SK-N-SH (cell line): ENCODE data around the gene APOO. TPM values are rescaled to one million over a fixed set of nuclear protein-coding genes. Genes with fewer than 3 reads are reported as not detected.

Experiments
- CTCF ChIA-PET: fragments of 300-600, 350-600 bp; formaldehyde crosslinking; extraction: SDS; loops from one replicate; lab custom pipeline; 2021; lab: Yijun Ruan, JAX
- POLR2A ChIA-PET: fragments of 350-600 bp; sonication (Branson Sonifier 250); formaldehyde crosslinking; extraction: SDS; loops from one replicate; lab custom pipeline; 2020; ENCODE audit warnings: antibody characterized with exemption, inconsistent platforms; lab: Yijun Ruan, JAX
- DNase-seq: peaks from one replicate; pipeline ENCODE4 v3.0.0; 2012
- H2AFZ ChIP-seq: fragments of 200-600 bp; sonication (generic); 2 replicates; pipeline ENCODE4 v1.8.1; 2016; ENCODE audit warnings: antibody characterized with exemption, mild to moderate bottlenecking, low read depth
- H3F3A ChIP-seq: fragments of 200-600 bp; sonication (generic); replicated peaks from 2 replicates; pipeline ENCODE3; 2016; ENCODE audit warnings: antibody characterized with exemption, mild to moderate bottlenecking; ENCODE audit not compliant: insufficient read depth
- H3K27ac ChIP-seq, 2 experiments: fragments of 200-500 bp in 1 of 2; fragments of 200-600 bp in 1 of 2; sonication (Bioruptor generic) in 1 of 2; sonication (generic), shearing (Covaris generic) in 1 of 2; 2 replicates each; pipeline versions ENCODE4 v1.5.1 to v1.6.1; 2014 to 2016; ENCODE audit warnings: low read depth in 2 of 2, inconsistent platforms in 1 of 2, low read length in 1 of 2, mild to moderate bottlenecking in 1 of 2, mixed read lengths in 1 of 2
- H3K27me3 ChIP-seq: fragments of 200-600 bp; sonication (generic), shearing (Covaris generic); 2 replicates; pipeline ENCODE4 v1.6.1; 2016; ENCODE audit warnings: mixed run types; ENCODE audit not compliant: insufficient read depth
- H3K36me3 ChIP-seq, 2 experiments: fragments of 200-500 bp in 1 of 2; fragments of 200-600 bp in 1 of 2; sonication (Bioruptor generic) in 1 of 2; sonication (generic) in 1 of 2; replicated peaks in 1 of 2; 2 replicates each; pipeline versions ENCODE3 to v1.5.1; 2014 to 2016; ENCODE audit warnings: low read length in 1 of 2, mild to moderate bottlenecking in 1 of 2; ENCODE audit not compliant: insufficient read depth in 2 of 2, control insufficient read depth in 1 of 2
- H3K4me1 ChIP-seq, 2 experiments: fragments of 200-500 bp in 1 of 2; fragments of 200-600 bp in 1 of 2; sonication (Bioruptor generic) in 1 of 2; sonication (generic), shearing (Covaris generic) in 1 of 2; 2 replicates each; pipeline versions ENCODE4 v1.5.1 to v1.6.1; 2014 to 2016; ENCODE audit warnings: low read depth in 1 of 2, low read length in 1 of 2, mixed run types in 1 of 2; ENCODE audit not compliant: insufficient read depth in 2 of 2, control insufficient read depth in 1 of 2
- H3K4me2 ChIP-seq: fragments of 200-600 bp; sonication (generic), shearing (Covaris generic); 2 replicates; pipeline ENCODE4 v1.6.1; 2017; ENCODE audit warnings: mixed run types
- H3K4me3 ChIP-seq, 2 experiments: fragments of 200-500 bp in 1 of 2; fragments of 200-600 bp in 1 of 2; sonication (Bioruptor generic) in 1 of 2; sonication (generic), shearing (Covaris generic) in 1 of 2; 2 replicates each; pipeline versions ENCODE4 v1.5.1 to v1.8.1; 2014 to 2016; ENCODE audit warnings: low read depth in 2 of 2, inconsistent platforms in 1 of 2, low read length in 1 of 2, mild to moderate bottlenecking in 1 of 2, mixed read lengths in 1 of 2, moderate library complexity in 1 of 2
- H3K79me2 ChIP-seq: fragments of 200-600 bp; sonication (generic); 2 replicates; pipeline ENCODE4 v1.8.1; 2017; ENCODE audit warnings: mild to moderate bottlenecking; ENCODE audit not compliant: insufficient read depth
- H3K9ac ChIP-seq: fragments of 200-600 bp; sonication (generic); 2 replicates; pipeline ENCODE4 v1.6.1; 2017; ENCODE audit warnings: mixed run types
- H3K9me2 ChIP-seq: fragments of 200-600 bp; sonication (generic); 2 replicates; pipeline ENCODE4 v1.6.1; 2017; ENCODE audit warnings: mixed run types
- H3K9me3 ChIP-seq: fragments of 200-600 bp; sonication (generic); 2 replicates; pipeline ENCODE4 v1.6.1; 2017; ENCODE audit warnings: mixed run types, mild to moderate bottlenecking, moderate library complexity
- H4K20me1 ChIP-seq: fragments of 200-600 bp; sonication (generic); 2 replicates; pipeline ENCODE4 v1.6.1; 2017; ENCODE audit warnings: mild to moderate bottlenecking, mixed run types; ENCODE audit not compliant: insufficient read depth
- EP300 ChIP-seq, 2 experiments: IDR thresholded peaks; 2 replicates each; pipeline versions ENCODE4 v1.4.0 to v1.6.1; 2012; ENCODE audit warnings: borderline replicate concordance in 1 of 2, low read depth in 1 of 2, low read length in 1 of 2
- EZH2phosphoT487 ChIP-seq: fragments of 200-600 bp; sonication (generic); IDR thresholded peaks from 2 replicates; pipeline ENCODE4 v1.6.1; 2017; ENCODE audit warnings: low read depth, mixed run types, mild to moderate bottlenecking, antibody characterized with exemption, moderate library complexity, borderline replicate concordance
- FOSL2 ChIP-seq: IDR thresholded peaks from 2 replicates; pipeline ENCODE4 v1.4.0; 2012; ENCODE audit warnings: low read depth, mild to moderate bottlenecking, moderate library complexity, borderline replicate concordance
- FOXJ3 ChIP-seq: sonication (generic); formaldehyde crosslinking; IDR thresholded peaks from 2 replicates; pipeline ENCODE4 v1.5.1; 2020; ENCODE audit warnings: mild to moderate bottlenecking, missing genetic modification reagents
- FOXM1 ChIP-seq: IDR thresholded peaks from 2 replicates; pipeline ENCODE4 v1.4.0; 2012; ENCODE audit warnings: low read depth, mild to moderate bottlenecking
- JUND ChIP-seq: IDR thresholded peaks from 2 replicates; pipeline ENCODE4 v1.4.0; 2012
- MXI1 ChIP-seq: IDR thresholded peaks from 2 replicates; pipeline ENCODE4 v1.6.1; 2012; ENCODE audit warnings: mild to moderate bottlenecking, low read depth, low read length, improper control_type of control experiment
- POLR2AphosphoS5 ChIP-seq: IDR thresholded peaks from 2 replicates; pipeline ENCODE4 v1.6.1; 2012; ENCODE audit warnings: low read depth, low read length
- RAD21 ChIP-seq: IDR thresholded peaks from 2 replicates; pipeline ENCODE4 v1.6.1; 2012; ENCODE audit warnings: mild to moderate bottlenecking, low read length
- SMC3 ChIP-seq: IDR thresholded peaks from 2 replicates; pipeline ENCODE4 v1.6.1; 2012; ENCODE audit warnings: low read depth, low read length, improper control_type of control experiment
- TCF12 ChIP-seq: IDR thresholded peaks from 2 replicates; pipeline ENCODE4 v1.4.0; 2012
- TEAD4 ChIP-seq: IDR thresholded peaks from 2 replicates; pipeline ENCODE4 v1.4.0; 2012; ENCODE audit warnings: mild to moderate bottlenecking, borderline replicate concordance; ENCODE audit not compliant: insufficient read depth
- YY1 ChIP-seq: IDR thresholded peaks from 2 replicates; pipeline ENCODE4 v1.4.0; 2012; ENCODE audit warnings: low read depth, mild to moderate bottlenecking
- WGBS: methylation state at CpG from one replicate; pipeline ENCODE4 v1.1.6; 2017; ENCODE audit warnings: low lambda C conversion rate; 5-methylcytosine and 5-hydroxymethylcytosine counted together
- polyA plus RNA-seq, 3 experiments: library from polyadenylated mRNA; depleted of rRNA; stranded (reverse); fragments of >200 nt; gene quantifications; 2 replicates each; pipeline ENCODE4 v1.2.3, GENCODE V29; 2012
- TF ChIP-seq, protein P1 (sequence below): fragments of 150-350 bp; IDR thresholded peaks from 2 replicates; pipeline ENCODE4 v1.6.1; 2016; ENCODE audit warnings: mild to moderate bottlenecking, low read depth, low read length
- TF ChIP-seq, protein P2 (sequence below): IDR thresholded peaks from 2 replicates; pipeline ENCODE4 v1.4.0; 2012; ENCODE audit warnings: low read depth
- TF ChIP-seq, protein P3 (sequence below): IDR thresholded peaks from 2 replicates; pipeline ENCODE4 v1.4.0; 2012; ENCODE audit warnings: low read depth, borderline replicate concordance

The APOO gene
- polyA plus RNA-seq, 1 of the 3 experiments (the other 2 are of a cell fraction) = 22.0 TPM

DNA sequence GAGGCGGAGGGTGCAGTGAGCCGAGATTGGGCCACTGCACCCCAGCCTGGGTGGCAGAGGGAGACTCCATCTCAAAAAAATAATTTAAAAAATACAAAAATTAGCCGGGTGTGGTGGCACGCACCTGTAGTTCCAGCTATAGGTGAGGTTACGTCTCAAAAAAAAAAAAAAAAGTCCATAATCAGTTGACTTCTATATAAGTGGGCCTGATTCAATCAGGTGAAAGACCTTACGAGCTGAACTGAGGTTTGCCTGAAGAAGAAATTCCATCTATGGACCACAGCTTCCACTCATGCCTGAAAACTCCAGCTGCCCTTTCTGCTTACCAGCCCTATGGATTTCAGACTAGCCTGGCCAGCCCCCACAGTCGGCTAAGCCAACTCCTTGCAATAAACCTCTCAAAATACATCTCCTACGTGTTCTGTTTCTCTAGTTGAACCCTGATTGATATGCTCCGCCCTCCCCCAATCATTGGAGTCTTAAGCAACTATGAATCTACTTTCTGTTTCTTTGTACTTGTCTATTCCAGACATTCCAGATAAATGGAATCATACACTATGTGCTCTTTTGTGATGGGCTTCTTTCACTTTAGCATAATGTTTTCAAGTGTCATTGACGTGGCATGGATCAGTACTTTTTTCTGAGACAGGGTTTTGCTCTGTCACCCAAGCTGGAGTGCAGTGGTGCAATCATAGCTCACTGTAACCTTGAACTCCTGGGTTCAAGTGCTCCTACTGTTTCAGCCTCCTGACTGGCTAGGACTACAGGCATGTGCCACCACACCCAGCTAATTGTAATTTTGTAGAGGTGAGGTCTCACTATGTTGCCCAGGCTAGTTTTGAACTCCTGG is 88.1 kb downstream of the APOO start:
- Histone ChIP-seq H3K79me2 (no peaks in the 10 kb centered on the region), H3K4me1 (no peaks in the 10 kb centered on the region), H3F3A (no peaks in the 10 kb centered on the region), H3K27me3 (peaks cover 8% of the 10 kb centered on the region; the same call in 1 of the 2 replicates), H3K4me3 (no peak overlapping the region), H4K20me1 (no peaks in the 10 kb centered on the region), H3K9me2 (no peaks in the 10 kb centered on the region), H3K36me3 (no peaks in the 10 kb centered on the region), H3K9me3 (no peaks in the 10 kb centered on the region), H3K9ac (no peak overlapping the region), H3K27ac (no peak overlapping the region), H3K4me2 (no peak overlapping the region), H2AFZ (no peak overlapping the region)
- no peak for DNase-seq
- no peak for TF ChIP-seq FOXM1
- no peak for TF ChIP-seq FOSL2
- TF ChIP-seq, protein P1, sequence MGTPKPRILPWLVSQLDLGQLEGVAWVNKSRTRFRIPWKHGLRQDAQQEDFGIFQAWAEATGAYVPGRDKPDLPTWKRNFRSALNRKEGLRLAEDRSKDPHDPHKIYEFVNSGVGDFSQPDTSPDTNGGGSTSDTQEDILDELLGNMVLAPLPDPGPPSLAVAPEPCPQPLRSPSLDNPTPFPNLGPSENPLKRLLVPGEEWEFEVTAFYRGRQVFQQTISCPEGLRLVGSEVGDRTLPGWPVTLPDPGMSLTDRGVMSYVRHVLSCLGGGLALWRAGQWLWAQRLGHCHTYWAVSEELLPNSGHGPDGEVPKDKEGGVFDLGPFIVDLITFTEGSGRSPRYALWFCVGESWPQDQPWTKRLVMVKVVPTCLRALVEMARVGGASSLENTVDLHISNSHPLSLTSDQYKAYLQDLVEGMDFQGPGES = no peak
- no peak for TF ChIP-seq FOXJ3 (CRISPR knock-in tag)
- no peak for TF ChIP-seq RAD21
- TF ChIP-seq POLR2AphosphoS5 = no peak
- TF ChIP-seq SMC3 = no peak
- no peak for TF ChIP-seq TCF12
- TF ChIP-seq, protein P2, sequence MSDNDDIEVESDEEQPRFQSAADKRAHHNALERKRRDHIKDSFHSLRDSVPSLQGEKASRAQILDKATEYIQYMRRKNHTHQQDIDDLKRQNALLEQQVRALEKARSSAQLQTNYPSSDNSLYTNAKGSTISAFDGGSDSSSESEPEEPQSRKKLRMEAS = no peak
- TF ChIP-seq YY1 = no peak
- no peak for TF ChIP-seq EZH2phosphoT487
- no peak for TF ChIP-seq JUND
- TF ChIP-seq, protein P3, sequence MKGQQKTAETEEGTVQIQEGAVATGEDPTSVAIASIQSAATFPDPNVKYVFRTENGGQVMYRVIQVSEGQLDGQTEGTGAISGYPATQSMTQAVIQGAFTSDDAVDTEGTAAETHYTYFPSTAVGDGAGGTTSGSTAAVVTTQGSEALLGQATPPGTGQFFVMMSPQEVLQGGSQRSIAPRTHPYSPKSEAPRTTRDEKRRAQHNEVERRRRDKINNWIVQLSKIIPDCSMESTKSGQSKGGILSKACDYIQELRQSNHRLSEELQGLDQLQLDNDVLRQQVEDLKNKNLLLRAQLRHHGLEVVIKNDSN = no peak
- CTCF ChIA-PET = no interaction called here
- WGBS = 50% methylated on average over 10 of the region's 10 CpGs
- POLR2A ChIA-PET = no interaction called here

DNA sequence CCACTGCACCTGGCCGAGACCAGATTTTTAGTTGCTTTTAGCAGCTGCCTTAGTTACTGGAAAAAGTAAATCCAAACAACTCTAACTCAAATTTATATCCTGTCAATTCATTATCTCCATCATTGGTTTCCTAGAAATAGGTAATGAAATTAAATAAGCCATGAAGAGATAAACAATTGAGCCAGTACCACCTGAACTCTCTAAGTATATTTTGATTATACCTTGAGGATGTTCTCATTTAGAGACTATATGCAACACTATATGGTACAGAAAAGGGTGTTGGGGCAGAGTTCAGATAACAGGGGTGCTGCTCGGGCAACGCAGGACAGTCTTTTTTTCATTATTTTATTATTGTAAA is 89.8 kb downstream of the APOO start:
- Histone ChIP-seq H3K36me3 (no peaks in the 10 kb centered on the region), H3K9me2 (no peaks in the 10 kb centered on the region), H3F3A (no peaks in the 10 kb centered on the region), H4K20me1 (no peaks in the 10 kb centered on the region), H3K9ac (no peak overlapping the region), H3K4me1 (no peaks in the 10 kb centered on the region), H3K4me3 (no peak overlapping the region), H3K79me2 (no peaks in the 10 kb centered on the region), H3K9me3 (no peaks in the 10 kb centered on the region), H2AFZ (no peak overlapping the region), H3K4me2 (no peak overlapping the region), H3K27ac (no peak overlapping the region), H3K27me3 (peaks cover 2% of the 10 kb centered on the region; the same call in 1 of the 2 replicates)
- POLR2A ChIA-PET = no interaction called here
- WGBS = 52% methylated on average over 3 of the region's 3 CpGs
- no peak for DNase-seq
- TF ChIP-seq TEAD4 = no peak
- no peak for TF ChIP-seq MXI1
- no peak for TF ChIP-seq EP300 (IDR thresholded peaks at IDR 0.05; ENCODE audit: borderline replicate concordance in 1 of 2, low read depth in 1 of 2, low read length in 1 of 2)
- TF ChIP-seq, protein P3 = no peak
- TF ChIP-seq YY1 = no peak
- CTCF ChIA-PET = interaction anchor here (1.1 kb wide), 2 partner anchors 11 to 36 kb away, joined by 3 read pairs; no protein-coding TSS in a partner anchor
